HepG2 (cell line): ENCODE results near the gene PLPP3. TPM values are rescaled to one million over a fixed set of nuclear protein-coding genes. Genes with fewer than 3 reads are reported as not detected.

Source experiments
- AHR ChIP-seq: IDR thresholded peaks from 2 replicates; pipeline ENCODE4 v1.6.1; 2018; ENCODE audit warnings: missing genetic modification reagents, missing compliant biosample characterization
- FOXP1 ChIP-seq, 2 experiments: fragments of 450-650 bp in 1 of 2; IDR thresholded peaks; 2 replicates each; pipeline ENCODE4 v1.6.1; 2017 to 2018; ENCODE audit warnings: antibody characterized with exemption in 1 of 2
- GABPB1 ChIP-seq: IDR thresholded peaks from 2 replicates; pipeline ENCODE4 v1.6.1; 2016; ENCODE audit warnings: mild to moderate bottlenecking, missing genetic modification reagents, moderate library complexity, missing compliant biosample characterization
- GATAD2A ChIP-seq: IDR thresholded peaks from 2 replicates; pipeline ENCODE4 v1.6.1; 2016
- HMG20A ChIP-seq: IDR thresholded peaks from 2 replicates; pipeline ENCODE4 v1.6.1; 2016; ENCODE audit warnings: borderline replicate concordance
- HOXA3 ChIP-seq: sonication (generic); formaldehyde crosslinking; IDR thresholded peaks from 2 replicates; pipeline ENCODE4 v1.5.0; 2020; ENCODE audit warnings: missing genetic modification reagents
- ISL2 ChIP-seq: sonication (generic); formaldehyde crosslinking; IDR thresholded peaks from 2 replicates; pipeline ENCODE4 v1.5.0; 2020; ENCODE audit warnings: missing genetic modification reagents
- MBD4 ChIP-seq: IDR thresholded peaks from 2 replicates; pipeline ENCODE4 v1.6.1; 2012; ENCODE audit warnings: low read length, inconsistent platforms, borderline replicate concordance
- MED13 ChIP-seq: sonication (generic); formaldehyde crosslinking; IDR thresholded peaks from 2 replicates; pipeline ENCODE4 v1.5.0; 2020; ENCODE audit warnings: missing genetic modification reagents
- PHF5A ChIP-seq: IDR thresholded peaks from one replicate; pipeline ENCODE4 v1.6.1; 2018; ENCODE audit warnings: low read depth, missing genetic modification reagents; ENCODE audit not compliant: unreplicated experiment
- PLRG1 ChIP-seq: fragments of 450-650 bp; conservative IDR thresholded peaks from 2 replicates; pipeline ENCODE4 v1.6.1; 2016
- RARG ChIP-seq: sonication (generic); formaldehyde crosslinking; IDR thresholded peaks from 2 replicates; pipeline ENCODE4 v1.4.0; 2020; ENCODE audit warnings: low read depth, mild to moderate bottlenecking, missing genetic modification reagents
- RNF2 ChIP-seq: fragments of 450-650 bp; conservative IDR thresholded peaks from 2 replicates; pipeline ENCODE4 v1.6.1; 2016; ENCODE audit warnings: low read depth
- SCMH1 ChIP-seq: sonication (generic); formaldehyde crosslinking; IDR thresholded peaks from 2 replicates; pipeline ENCODE4 v1.9.0; 2021; ENCODE audit warnings: missing genetic modification reagents, mild to moderate bottlenecking, borderline replicate concordance
- SOX5 ChIP-seq: IDR thresholded peaks from 2 replicates; pipeline ENCODE4 v1.6.1; 2016; ENCODE audit warnings: borderline replicate concordance
- TOPORS ChIP-seq: sonication (generic); formaldehyde crosslinking; IDR thresholded peaks from 2 replicates; pipeline ENCODE4 v1.8.0; 2023; ENCODE audit warnings: mild to moderate bottlenecking, missing genetic modification reagents
- ZBTB7B ChIP-seq: sonication (generic); formaldehyde crosslinking; IDR thresholded peaks from 2 replicates; pipeline ENCODE4 v1.4.0; 2020; ENCODE audit warnings: missing genetic modification reagents
- ZFP36L2 ChIP-seq: sonication (generic); formaldehyde crosslinking; IDR thresholded peaks from 2 replicates; pipeline ENCODE4 v1.4.0; 2020; ENCODE audit warnings: missing genetic modification reagents
- polyA plus RNA-seq, 8 experiments: library from polyadenylated mRNA; depleted of rRNA in 3 of 8; stranded (reverse) in 7 of 8; unstranded in 1 of 8; fragments of >200 nt; fragmentation: Illumina TruSeq in 4 of 8; extraction: Trizol in 4 of 8; gene quantifications; 2 replicates each; pipeline versions ENCODE4 v1.2.1 to v1.2.3, GENCODE V29; 2011 to 2016; ENCODE audit warnings: low read depth in 4 of 8, missing spikeins in 1 of 8, mixed read lengths in 1 of 8; ENCODE audit not compliant: insufficient read depth in 1 of 8
- total RNA-seq, 5 experiments: library from RNA; depleted of rRNA; stranded (reverse); fragments of >200 nt; fragmentation: Illumina TruSeq; extraction: Trizol; gene quantifications; 2 replicates each; pipeline ENCODE4 v1.2.3, GENCODE V29; 2016; ENCODE audit warnings: low read depth in 1 of 5
- TF ChIP-seq, protein P1 (sequence below): sonication (generic); formaldehyde crosslinking; IDR thresholded peaks from 2 replicates; pipeline ENCODE4 v1.4.0; 2020; ENCODE audit warnings: missing genetic modification reagents, borderline replicate concordance
- TF ChIP-seq, protein P2 (sequence below): sonication (generic); formaldehyde crosslinking; IDR thresholded peaks from 2 replicates; pipeline ENCODE4 v1.4.0; 2020; ENCODE audit warnings: missing genetic modification reagents
- TF ChIP-seq, protein P3 (sequence below): sonication (generic); formaldehyde crosslinking; conservative IDR thresholded peaks from 2 replicates; pipeline ENCODE4 v1.4.0; 2020; ENCODE audit warnings: missing genetic modification reagents
- TF ChIP-seq, protein P4 (sequence below): sonication (generic); formaldehyde crosslinking; IDR thresholded peaks from 2 replicates; pipeline ENCODE4 v1.5.0; 2020; ENCODE audit warnings: mild to moderate bottlenecking, missing genetic modification reagents, borderline replicate concordance

The PLPP3 gene
- total and polyA plus RNA-seq, 2 of the 13 experiments (the other 11 are each of a cell fraction or from before 2014, with no cell fraction given) = 49.7 to 65.8 TPM

DNA sequence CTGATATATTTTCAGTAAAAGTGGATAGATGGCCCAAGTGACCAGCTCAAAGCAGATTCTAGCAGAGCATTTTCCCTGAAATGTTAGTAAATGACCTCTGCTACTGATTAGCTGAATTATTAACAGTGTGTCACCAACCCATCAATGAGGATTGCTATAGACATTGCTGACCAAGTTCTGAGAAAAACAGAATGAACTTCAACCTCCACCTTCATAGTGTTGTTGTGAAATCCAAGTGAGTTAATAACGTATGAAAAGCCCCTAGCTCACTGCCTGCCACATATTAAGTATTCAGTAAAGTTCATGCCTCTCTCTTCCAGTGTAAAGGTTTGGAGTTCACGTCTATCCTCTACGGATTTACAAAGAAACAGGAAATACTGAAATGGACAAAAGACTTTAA, 15.8 kb downstream of the PLPP3 start (continued):
- TF ChIP-seq ISL2 (CRISPR knock-in tag) = peak; percentile 71; the same call in 1 of the 2 replicates
- TF ChIP-seq, protein P1, sequence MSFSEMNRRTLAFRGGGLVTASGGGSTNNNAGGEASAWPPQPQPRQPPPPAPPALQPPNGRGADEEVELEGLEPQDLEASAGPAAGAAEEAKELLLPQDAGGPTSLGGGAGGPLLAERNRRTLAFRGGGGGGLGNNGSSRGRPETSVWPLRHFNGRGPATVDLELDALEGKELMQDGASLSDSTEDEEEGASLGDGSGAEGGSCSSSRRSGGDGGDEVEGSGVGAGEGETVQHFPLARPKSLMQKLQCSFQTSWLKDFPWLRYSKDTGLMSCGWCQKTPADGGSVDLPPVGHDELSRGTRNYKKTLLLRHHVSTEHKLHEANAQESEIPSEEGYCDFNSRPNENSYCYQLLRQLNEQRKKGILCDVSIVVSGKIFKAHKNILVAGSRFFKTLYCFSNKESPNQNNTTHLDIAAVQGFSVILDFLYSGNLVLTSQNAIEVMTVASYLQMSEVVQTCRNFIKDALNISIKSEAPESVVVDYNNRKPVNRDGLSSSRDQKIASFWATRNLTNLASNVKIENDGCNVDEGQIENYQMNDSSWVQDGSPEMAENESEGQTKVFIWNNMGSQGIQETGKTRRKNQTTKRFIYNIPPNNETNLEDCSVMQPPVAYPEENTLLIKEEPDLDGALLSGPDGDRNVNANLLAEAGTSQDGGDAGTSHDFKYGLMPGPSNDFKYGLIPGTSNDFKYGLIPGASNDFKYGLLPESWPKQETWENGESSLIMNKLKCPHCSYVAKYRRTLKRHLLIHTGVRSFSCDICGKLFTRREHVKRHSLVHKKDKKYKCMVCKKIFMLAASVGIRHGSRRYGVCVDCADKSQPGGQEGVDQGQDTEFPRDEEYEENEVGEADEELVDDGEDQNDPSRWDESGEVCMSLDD (CRISPR knock-in tag) = no peak
- peak; percentile 75; the same call in 1 of the 2 replicates for TF ChIP-seq HMG20A (CRISPR knock-in tag)
- TF ChIP-seq PLRG1 = no peak
- peak; percentile 24; the same call in 1 of the 2 replicates for TF ChIP-seq HOXA3 (CRISPR knock-in tag)
- no peak for TF ChIP-seq RARG
- TF ChIP-seq, protein P2, sequence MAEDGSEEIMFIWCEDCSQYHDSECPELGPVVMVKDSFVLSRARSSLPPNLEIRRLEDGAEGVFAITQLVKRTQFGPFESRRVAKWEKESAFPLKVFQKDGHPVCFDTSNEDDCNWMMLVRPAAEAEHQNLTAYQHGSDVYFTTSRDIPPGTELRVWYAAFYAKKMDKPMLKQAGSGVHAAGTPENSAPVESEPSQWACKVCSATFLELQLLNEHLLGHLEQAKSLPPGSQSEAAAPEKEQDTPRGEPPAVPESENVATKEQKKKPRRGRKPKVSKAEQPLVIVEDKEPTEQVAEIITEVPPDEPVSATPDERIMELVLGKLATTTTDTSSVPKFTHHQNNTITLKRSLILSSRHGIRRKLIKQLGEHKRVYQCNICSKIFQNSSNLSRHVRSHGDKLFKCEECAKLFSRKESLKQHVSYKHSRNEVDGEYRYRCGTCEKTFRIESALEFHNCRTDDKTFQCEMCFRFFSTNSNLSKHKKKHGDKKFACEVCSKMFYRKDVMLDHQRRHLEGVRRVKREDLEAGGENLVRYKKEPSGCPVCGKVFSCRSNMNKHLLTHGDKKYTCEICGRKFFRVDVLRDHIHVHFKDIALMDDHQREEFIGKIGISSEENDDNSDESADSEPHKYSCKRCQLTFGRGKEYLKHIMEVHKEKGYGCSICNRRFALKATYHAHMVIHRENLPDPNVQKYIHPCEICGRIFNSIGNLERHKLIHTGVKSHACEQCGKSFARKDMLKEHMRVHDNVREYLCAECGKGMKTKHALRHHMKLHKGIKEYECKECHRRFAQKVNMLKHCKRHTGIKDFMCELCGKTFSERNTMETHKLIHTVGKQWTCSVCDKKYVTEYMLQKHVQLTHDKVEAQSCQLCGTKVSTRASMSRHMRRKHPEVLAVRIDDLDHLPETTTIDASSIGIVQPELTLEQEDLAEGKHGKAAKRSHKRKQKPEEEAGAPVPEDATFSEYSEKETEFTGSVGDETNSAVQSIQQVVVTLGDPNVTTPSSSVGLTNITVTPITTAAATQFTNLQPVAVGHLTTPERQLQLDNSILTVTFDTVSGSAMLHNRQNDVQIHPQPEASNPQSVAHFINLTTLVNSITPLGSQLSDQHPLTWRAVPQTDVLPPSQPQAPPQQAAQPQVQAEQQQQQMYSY (CRISPR knock-in tag) = no peak
- TF ChIP-seq, protein P3, sequence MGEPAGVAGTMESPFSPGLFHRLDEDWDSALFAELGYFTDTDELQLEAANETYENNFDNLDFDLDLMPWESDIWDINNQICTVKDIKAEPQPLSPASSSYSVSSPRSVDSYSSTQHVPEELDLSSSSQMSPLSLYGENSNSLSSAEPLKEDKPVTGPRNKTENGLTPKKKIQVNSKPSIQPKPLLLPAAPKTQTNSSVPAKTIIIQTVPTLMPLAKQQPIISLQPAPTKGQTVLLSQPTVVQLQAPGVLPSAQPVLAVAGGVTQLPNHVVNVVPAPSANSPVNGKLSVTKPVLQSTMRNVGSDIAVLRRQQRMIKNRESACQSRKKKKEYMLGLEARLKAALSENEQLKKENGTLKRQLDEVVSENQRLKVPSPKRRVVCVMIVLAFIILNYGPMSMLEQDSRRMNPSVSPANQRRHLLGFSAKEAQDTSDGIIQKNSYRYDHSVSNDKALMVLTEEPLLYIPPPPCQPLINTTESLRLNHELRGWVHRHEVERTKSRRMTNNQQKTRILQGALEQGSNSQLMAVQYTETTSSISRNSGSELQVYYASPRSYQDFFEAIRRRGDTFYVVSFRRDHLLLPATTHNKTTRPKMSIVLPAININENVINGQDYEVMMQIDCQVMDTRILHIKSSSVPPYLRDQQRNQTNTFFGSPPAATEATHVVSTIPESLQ (CRISPR knock-in tag) = no peak
- TF ChIP-seq PHF5A (CRISPR knock-in tag) = no peak
- TF ChIP-seq SOX5 (CRISPR knock-in tag) = peak; percentile 67; the same call in 1 of the 2 replicates
- TF ChIP-seq ZFP36L2 = no peak
- TF ChIP-seq, protein P4, sequence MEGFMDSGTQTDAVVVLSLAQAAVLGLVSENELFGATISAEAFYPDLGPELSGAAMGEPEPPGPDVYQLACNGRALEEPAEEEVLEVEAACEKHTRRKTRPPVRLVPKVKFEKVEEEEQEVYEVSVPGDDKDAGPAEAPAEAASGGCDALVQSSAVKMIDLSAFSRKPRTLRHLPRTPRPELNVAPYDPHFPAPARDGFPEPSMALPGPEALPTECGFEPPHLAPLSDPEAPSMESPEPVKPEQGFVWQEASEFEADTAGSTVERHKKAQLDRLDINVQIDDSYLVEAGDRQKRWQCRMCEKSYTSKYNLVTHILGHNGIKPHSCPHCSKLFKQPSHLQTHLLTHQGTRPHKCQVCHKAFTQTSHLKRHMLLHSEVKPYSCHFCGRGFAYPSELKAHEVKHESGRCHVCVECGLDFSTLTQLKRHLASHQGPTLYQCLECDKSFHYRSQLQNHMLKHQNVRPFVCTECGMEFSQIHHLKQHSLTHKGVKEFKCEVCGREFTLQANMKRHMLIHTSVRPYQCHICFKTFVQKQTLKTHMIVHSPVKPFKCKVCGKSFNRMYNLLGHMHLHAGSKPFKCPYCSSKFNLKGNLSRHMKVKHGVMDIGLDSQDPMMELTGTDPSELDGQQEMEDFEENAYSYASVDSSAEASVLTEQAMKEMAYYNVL (CRISPR knock-in tag) = peak; percentile 44; the same call in 1 of the 2 replicates
- TF ChIP-seq GABPB1 (CRISPR knock-in tag) = no peak
- no peak for TF ChIP-seq SCMH1
- no peak for TF ChIP-seq MBD4
- TF ChIP-seq FOXP1 (IDR thresholded peaks at IDR 0.05) = no peak
- TF ChIP-seq FOXP1 (CRISPR knock-in tag; IDR thresholded peaks at IDR 0.05) = peak; percentile 44; the same call in 1 of the 2 replicates
- no peak for TF ChIP-seq MED13 (CRISPR knock-in tag)
- no peak for TF ChIP-seq TOPORS (CRISPR knock-in tag)
- TF ChIP-seq ZBTB7B (CRISPR knock-in tag) = peak; percentile 51; the same call in 1 of the 2 replicates
- no peak for TF ChIP-seq AHR (CRISPR knock-in tag)
- TF ChIP-seq GATAD2A (CRISPR knock-in tag) = peak; percentile 91
- TF ChIP-seq RNF2 = no peak
